GM10266 (cell line): ENCODE data around the gene GPR162.

Experiments used
- DNase-seq: peaks from one replicate; pipeline ENCODE4 v3.0.0; 2012; ENCODE audit errors: extremely low spot score
- CTCF ChIP-seq: IDR thresholded peaks from 2 replicates; pipeline ENCODE4 v1.5.1; 2012; ENCODE audit warnings: mild to moderate bottlenecking, low read depth; ENCODE audit not compliant: control insufficient read depth, insufficient read depth; ENCODE audit errors: missing control alignments

Gene GPR162

GRCh38 chr12:6782119-6782518, 39.5 kb upstream of the GPR162 start:
- DNase-seq: no peak
- TF ChIP-seq CTCF: no peak

- no peak for TF ChIP-seq CTCF
- no peak for DNase-seq
These were observed 38.6 kb upstream of the GPR162 start for GRCh38 chr12:6782850-6783566.

- DNase-seq: no peak
- no peak for TF ChIP-seq CTCF
These were observed 37.8 kb upstream of the GPR162 start for GRCh38 chr12:6783828-6784227.

- no peak for DNase-seq
- TF ChIP-seq CTCF: no peak
These were observed 37.3 kb upstream of the GPR162 start for GRCh38 chr12:6784296-6784695.

- TF ChIP-seq CTCF: no peak
- no peak for DNase-seq
These were observed 36.9 kb upstream of the GPR162 start for GRCh38 chr12:6784761-6785160.

- no peak for TF ChIP-seq CTCF
- DNase-seq: no peak
These were observed 35.1 kb upstream of the GPR162 start for GRCh38 chr12:6786416-6787094.

GRCh38 chr12:6787309-6787708, 34.3 kb upstream of the GPR162 start:
- DNase-seq: no peak
- TF ChIP-seq CTCF: no peak
